Measurements from ENCODE around the gene AUTS2.

- TF ChIP-seq CTCF (IDR thresholded peaks at IDR 0.05), result no peak
- no peak for TF ChIP-seq POLR2A (IDR thresholded peaks at IDR 0.05)
Observed at GRCh38 chr7:69591805-69592204, 6.5 kb upstream of the AUTS2 start.

Data from thyroid gland (tissue), 4 donors.